ENCODE data around the gene C1QTNF1.

GRCh38 chr17:78993981-78994671, 29.8 kb upstream of the C1QTNF1 start:
- no peak for TF ChIP-seq POLR2AphosphoS5 (IDR thresholded peaks at IDR 0.05; ENCODE audit: low read depth, low read length)
- no peak for TF ChIP-seq YY1 (IDR thresholded peaks at IDR 0.05; ENCODE audit: extremely low read depth, insufficient replicate concordance, low read depth, low read length)
- TF ChIP-seq SP1 (IDR thresholded peaks at IDR 0.05; ENCODE audit: low read depth), result no peak
- TF ChIP-seq JUND (IDR thresholded peaks at IDR 0.05), result no peak
- no peak for TF ChIP-seq ZBTB33 (IDR thresholded peaks at IDR 0.05; ENCODE audit: extremely low read depth, insufficient replicate concordance, low read length)
- TF ChIP-seq ZNF274 (IDR thresholded peaks at IDR 0.05; ENCODE audit: low read depth, low read length), result no peak
- no peak for TF ChIP-seq SIN3A (IDR thresholded peaks at IDR 0.05; ENCODE audit: low read depth)
- no peak for TF ChIP-seq POLR2A (IDR thresholded peaks at IDR 0.05; ENCODE audit: borderline replicate concordance, extremely low read depth, insufficient read depth, insufficient read length)

Data from HCT116 (cell line).